Astrocyte of the cerebellum (primary cell): Measurements from ENCODE around the gene CBLB.
A peak's percentile ranks its signal among the peaks of the same experiment; 100 is the strongest.

Experiments
- DNase-seq: peaks from one replicate; pipeline ENCODE4 v3.0.0-alpha.2; 2011; ENCODE audit warnings: low read depth
- H3K4me3 ChIP-seq: 2 replicates; pipeline ENCODE4 v1.5.1; 2011; ENCODE audit warnings: mild to moderate bottlenecking, low read depth, low read length, moderate library complexity
- in situ Hi-C: cut with HindIII; loops from 2 replicates; pipeline ENCODE4 v1.10.0; 2017; ENCODE audit warnings: low sequenced_read_pairs
- TF ChIP-seq, protein P1 (sequence below): IDR thresholded peaks from 2 replicates; pipeline ENCODE4 v1.5.1; 2012; ENCODE audit warnings: low read length, low read depth, moderate library complexity, mild to moderate bottlenecking; ENCODE audit errors: missing control alignments

The CBLB gene

DNA sequence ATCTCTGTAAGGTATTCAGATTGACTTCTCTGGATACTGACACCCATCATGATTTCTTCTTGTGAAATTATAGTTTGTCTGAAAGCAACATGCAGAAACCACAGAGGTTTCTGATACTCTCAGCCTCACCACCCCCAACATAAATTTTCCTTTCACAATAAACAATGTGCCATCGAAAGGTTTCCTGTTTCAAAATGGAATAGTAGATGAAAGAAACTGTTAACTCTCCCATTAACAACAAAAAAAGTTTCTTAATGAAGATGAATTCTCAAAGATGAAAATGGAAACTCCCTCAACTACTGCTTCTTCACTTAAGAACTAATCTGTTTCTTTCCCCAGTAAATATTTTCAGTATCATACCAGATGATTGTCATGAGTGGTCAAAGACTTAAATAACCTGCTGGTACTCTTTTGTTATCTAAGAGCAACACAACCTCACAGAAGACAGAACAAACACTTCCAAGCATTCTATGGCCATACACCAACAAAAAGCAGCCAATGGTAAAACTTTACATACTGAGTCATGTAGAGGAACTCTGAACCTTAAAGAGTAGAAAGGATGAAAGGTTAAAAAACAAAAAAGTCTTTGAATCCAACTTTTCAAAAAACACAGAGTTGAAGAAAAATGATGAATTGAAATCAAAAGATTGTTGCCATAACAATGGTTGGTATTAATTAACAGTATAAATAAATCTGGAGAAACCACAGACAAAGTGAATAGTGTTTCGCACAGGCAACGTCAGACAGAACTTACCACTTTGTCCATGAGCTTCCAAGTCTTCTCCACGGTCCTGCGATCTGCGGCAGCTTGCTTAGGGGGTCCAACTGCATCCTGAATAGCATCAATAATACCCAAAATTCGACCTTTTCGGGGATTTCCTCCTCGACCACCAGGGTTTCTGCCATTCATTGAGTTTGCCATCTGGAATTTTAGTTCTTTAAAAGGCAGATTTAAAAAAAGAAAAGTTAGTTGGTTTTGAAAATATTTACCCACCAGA, 1.9 kb downstream of the CBLB start:
- DNase-seq: no peak
- TF ChIP-seq, protein P1, sequence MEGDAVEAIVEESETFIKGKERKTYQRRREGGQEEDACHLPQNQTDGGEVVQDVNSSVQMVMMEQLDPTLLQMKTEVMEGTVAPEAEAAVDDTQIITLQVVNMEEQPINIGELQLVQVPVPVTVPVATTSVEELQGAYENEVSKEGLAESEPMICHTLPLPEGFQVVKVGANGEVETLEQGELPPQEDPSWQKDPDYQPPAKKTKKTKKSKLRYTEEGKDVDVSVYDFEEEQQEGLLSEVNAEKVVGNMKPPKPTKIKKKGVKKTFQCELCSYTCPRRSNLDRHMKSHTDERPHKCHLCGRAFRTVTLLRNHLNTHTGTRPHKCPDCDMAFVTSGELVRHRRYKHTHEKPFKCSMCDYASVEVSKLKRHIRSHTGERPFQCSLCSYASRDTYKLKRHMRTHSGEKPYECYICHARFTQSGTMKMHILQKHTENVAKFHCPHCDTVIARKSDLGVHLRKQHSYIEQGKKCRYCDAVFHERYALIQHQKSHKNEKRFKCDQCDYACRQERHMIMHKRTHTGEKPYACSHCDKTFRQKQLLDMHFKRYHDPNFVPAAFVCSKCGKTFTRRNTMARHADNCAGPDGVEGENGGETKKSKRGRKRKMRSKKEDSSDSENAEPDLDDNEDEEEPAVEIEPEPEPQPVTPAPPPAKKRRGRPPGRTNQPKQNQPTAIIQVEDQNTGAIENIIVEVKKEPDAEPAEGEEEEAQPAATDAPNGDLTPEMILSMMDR: no peak
- in situ Hi-C loops: no loop called here
- H3K4me3 ChIP-seq: peak overlapping the region; percentile 84

DNA sequence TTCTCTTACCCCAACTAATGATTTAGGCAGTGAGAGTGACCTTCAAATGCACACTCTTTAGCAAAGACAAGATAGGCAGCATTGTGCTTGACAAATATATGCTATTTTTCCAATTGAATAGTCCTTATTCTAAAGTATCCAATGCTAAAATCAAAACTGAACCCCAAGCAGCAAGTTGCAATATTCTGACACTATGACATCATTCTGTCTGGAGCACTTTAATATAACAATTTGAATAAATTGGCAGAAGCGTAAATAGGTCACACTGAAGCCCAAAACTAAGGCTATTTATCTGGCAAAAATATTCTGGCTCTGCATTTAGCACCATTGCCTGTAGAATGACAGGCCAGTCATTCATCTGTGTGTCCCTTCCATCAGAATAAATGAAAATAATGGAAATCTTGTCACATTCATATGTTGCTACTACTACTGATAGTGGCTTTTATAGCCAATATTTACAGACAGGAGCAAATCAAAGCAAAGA, 2.9 kb downstream of the CBLB start:
- peak overlapping the region; percentile 84 for H3K4me3 ChIP-seq
- no peak for DNase-seq
- TF ChIP-seq, protein P1: no peak
- in situ Hi-C loops: no loop called here

DNA sequence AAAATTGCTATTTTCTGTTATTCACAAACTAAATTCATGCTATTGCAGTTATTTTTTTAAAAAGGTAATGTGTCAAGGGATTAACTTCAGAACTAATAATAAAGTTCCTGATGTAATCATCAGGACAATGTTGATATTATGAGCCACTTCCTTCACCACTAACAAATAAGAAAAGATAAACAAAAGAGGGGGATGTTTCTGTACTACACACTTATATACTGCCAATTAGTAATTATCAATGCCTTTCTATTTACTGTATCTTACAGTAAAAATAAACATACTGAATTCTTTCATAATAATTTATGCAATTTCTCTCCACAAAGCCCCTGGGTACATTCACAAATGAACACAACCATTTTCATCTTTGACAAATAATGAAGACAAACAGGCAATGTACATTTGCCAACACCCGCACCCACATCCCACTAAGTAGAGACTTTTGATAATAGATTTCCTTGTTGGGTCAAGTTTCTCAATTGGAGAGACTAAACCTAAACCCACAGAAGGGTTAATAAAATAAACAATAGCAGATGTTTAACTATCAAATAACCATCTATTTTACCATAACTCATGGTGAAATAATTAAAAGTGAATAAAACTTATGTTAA, 3.7 kb downstream of the CBLB start:
- in situ Hi-C loops: no loop called here
- TF ChIP-seq, protein P1: no peak
- H3K4me3 ChIP-seq: peak overlapping the region; percentile 84
- DNase-seq: no peak

DNA sequence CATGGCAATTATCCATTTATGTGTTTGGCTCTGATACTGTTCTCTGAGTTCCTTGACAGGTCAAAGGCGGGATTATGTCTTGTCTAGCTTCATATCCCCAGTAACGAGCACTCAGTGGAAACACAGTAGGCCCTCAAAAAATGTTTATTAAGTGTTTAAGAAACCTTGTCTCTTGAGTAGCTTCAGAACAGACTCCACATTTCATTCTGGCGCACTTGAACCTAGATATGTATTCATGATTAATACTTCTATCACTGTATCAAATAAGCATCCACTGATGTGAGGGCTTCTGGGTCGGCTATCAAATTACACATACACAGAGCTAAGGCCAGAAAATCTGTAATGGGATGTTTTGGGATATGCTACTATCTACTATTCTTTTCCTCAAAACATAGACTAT, 4.6 kb downstream of the CBLB start:
- H3K4me3 ChIP-seq: no peak overlapping the region
- TF ChIP-seq, protein P1: no peak
- DNase-seq: no peak
- in situ Hi-C loops: no loop called here

DNA sequence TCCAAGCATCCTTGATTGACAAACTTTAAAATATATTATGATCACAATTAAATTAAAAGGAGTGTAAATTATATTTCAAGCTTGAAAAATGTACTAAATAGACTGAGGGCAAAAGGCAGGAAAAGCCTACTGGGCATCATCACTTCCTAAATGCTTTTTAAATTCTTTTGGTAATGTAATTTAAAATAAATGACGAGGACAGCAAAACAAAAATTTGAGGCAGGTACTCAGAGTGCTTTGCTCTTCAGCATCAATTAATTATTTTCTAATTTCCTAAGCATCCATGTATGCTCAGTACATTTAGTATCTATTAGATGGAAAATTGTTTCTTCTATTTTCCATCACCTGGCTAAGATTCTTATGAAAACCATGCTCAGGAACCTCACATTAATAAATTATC, 5.2 kb downstream of the CBLB start:
- TF ChIP-seq, protein P1: no peak
- H3K4me3 ChIP-seq: no peak overlapping the region
- in situ Hi-C loops: no loop called here
- no peak for DNase-seq

DNA sequence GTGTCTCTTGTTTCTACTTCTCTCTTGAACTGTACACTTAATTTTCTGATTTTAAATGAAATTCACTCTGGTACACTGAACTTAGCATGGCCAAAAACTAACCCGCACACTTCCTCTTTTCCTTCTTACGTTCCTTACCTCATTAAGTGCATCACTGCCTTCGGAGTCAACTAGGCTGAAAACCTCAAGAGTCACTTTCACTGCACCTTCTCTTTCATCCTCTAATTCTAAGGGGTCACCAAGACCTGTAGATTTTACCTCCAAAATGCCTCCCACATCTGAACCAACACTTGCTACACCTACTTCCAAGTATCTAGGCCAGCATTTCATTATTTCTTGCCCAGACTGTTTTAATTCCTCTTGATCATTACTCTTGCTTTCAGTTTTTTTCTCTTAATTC, 6.6 kb downstream of the CBLB start:
- no peak overlapping the region for H3K4me3 ChIP-seq
- in situ Hi-C loops: no loop called here
- TF ChIP-seq, protein P1: no peak
- DNase-seq: no peak
